Neutrophil (primary cell): ENCODE results near the gene UVRAG.

Source experiments
- H3K27ac ChIP-seq: fragments of 200-600 bp; sonication (generic); 2 replicates; pipeline ENCODE4 v1.5.1; 2016; ENCODE audit warnings: mild to moderate bottlenecking, moderate library complexity
- H3K27me3 ChIP-seq: fragments of 200-600 bp; sonication (generic); 2 replicates; pipeline ENCODE4 v1.6.0; 2016; ENCODE audit warnings: mild to moderate bottlenecking
- H3K36me3 ChIP-seq: fragments of 200-600 bp; sonication (generic); 2 replicates; pipeline ENCODE4 v1.5.1; 2017
- H3K4me1 ChIP-seq, 2 experiments: fragments of 200-600 bp in 1 of 2; sonication (generic) in 1 of 2; 1 replicate in 1 of 2; 2 replicates in 1 of 2; pipeline versions ENCODE4 v1.5.1 to v1.6.1; 2013 to 2016; ENCODE audit warnings: low read depth in 1 of 2, low read length in 1 of 2, mild to moderate bottlenecking in 1 of 2, moderate library complexity in 1 of 2; ENCODE audit not compliant: control insufficient read depth in 1 of 2, insufficient read depth in 1 of 2
- H3K4me3 ChIP-seq, 2 experiments: fragments of 200-600 bp in 1 of 2; sonication (generic) in 1 of 2; 1 replicate in 1 of 2; 2 replicates in 1 of 2; pipeline ENCODE4 v1.5.1; 2013 to 2016; ENCODE audit warnings: low read depth in 1 of 2, low read length in 1 of 2, mild to moderate bottlenecking in 1 of 2, moderate library complexity in 1 of 2
- H3K9me3 ChIP-seq: fragments of 200-600 bp; sonication (generic); 2 replicates; pipeline ENCODE4 v1.5.1; 2016
- CTCF ChIP-seq: fragments of 200-600 bp; sonication (generic); IDR thresholded peaks from 2 replicates; pipeline ENCODE4 v1.5.1; 2016; ENCODE audit warnings: antibody characterized with exemption

UVRAG gene

GRCh38 chr11:76090174-76090573 is 275.2 kb downstream of the UVRAG start:
- Histone ChIP-seq H3K27me3 (no peaks in the 10 kb centered on the region), H3K9me3 (no peaks in the 10 kb centered on the region), H3K4me3 (no peak overlapping the region), H3K36me3 (no peaks in the 10 kb centered on the region), H3K4me1 (peaks cover 9 to 22% of the 10 kb centered on the region in 2 experiments), H3K27ac (peak overlapping the region; percentile 61)
- TF ChIP-seq CTCF: no peak

- Histone ChIP-seq H3K4me1 (peaks cover 13 to 26% of the 10 kb centered on the region in 2 experiments), H3K27me3 (no peaks in the 10 kb centered on the region), H3K4me3 (no peak overlapping the region), H3K36me3 (no peaks in the 10 kb centered on the region), H3K9me3 (no peaks in the 10 kb centered on the region), H3K27ac (no peak overlapping the region)
- no peak for TF ChIP-seq CTCF
Observed at GRCh38 chr11:76090821-76091220, 275.8 kb downstream of the UVRAG start.

- H3K27me3 ChIP-seq: no peaks in the 10 kb centered on the region
- no peaks in the 10 kb centered on the region for H3K9me3 ChIP-seq
- TF ChIP-seq CTCF: no peak
- H3K36me3 ChIP-seq: no peaks in the 10 kb centered on the region
- H3K4me1 ChIP-seq: peaks cover 26 to 29% of the 10 kb centered on the region in 2 experiments
- no peak overlapping the region for H3K27ac ChIP-seq
- no peak overlapping the region for H3K4me3 ChIP-seq
Observed at GRCh38 chr11:76094740-76095139, 279.7 kb downstream of the UVRAG start.

- TF ChIP-seq CTCF: no peak
- no peak overlapping the region for H3K4me3 ChIP-seq
- H3K27me3 ChIP-seq: no peaks in the 10 kb centered on the region
- peaks cover 20% of the 10 kb centered on the region in 2 experiments for H3K4me1 ChIP-seq
- no peaks in the 10 kb centered on the region for H3K9me3 ChIP-seq
- H3K27ac ChIP-seq: peak overlapping the region; percentile 36
- H3K36me3 ChIP-seq: no peaks in the 10 kb centered on the region
Observed at GRCh38 chr11:76095891-76096290, 280.9 kb downstream of the UVRAG start.

GRCh38 chr11:76096552-76096951 is 281.5 kb downstream of the UVRAG start:
- H3K4me3 ChIP-seq: no peak overlapping the region
- H3K9me3 ChIP-seq: no peaks in the 10 kb centered on the region
- TF ChIP-seq CTCF: no peak
- peaks cover 20% of the 10 kb centered on the region in 2 experiments for H3K4me1 ChIP-seq
- no peaks in the 10 kb centered on the region for H3K36me3 ChIP-seq
- H3K27ac ChIP-seq: peak overlapping the region; percentile 62
- no peaks in the 10 kb centered on the region for H3K27me3 ChIP-seq

- TF ChIP-seq CTCF: no peak
- Histone ChIP-seq H3K27ac (no peak overlapping the region), H3K4me1 (no peaks in the 10 kb centered on the region), H3K9me3 (no peaks in the 10 kb centered on the region), H3K36me3 (no peaks in the 10 kb centered on the region), H3K27me3 (no peaks in the 10 kb centered on the region), H3K4me3 (no peak overlapping the region)
Observed at GRCh38 chr11:76102802-76103201, 287.8 kb downstream of the UVRAG start.
